ENCODE data around the gene TEP1. TPM values are rescaled to one million over a fixed set of nuclear protein-coding genes. Genes with fewer than 3 reads are reported as not detected.

Gene TEP1
- total and polyA plus RNA-seq, 2 experiments from 2014 or later: 10.7 to 29.4 TPM

DNA sequence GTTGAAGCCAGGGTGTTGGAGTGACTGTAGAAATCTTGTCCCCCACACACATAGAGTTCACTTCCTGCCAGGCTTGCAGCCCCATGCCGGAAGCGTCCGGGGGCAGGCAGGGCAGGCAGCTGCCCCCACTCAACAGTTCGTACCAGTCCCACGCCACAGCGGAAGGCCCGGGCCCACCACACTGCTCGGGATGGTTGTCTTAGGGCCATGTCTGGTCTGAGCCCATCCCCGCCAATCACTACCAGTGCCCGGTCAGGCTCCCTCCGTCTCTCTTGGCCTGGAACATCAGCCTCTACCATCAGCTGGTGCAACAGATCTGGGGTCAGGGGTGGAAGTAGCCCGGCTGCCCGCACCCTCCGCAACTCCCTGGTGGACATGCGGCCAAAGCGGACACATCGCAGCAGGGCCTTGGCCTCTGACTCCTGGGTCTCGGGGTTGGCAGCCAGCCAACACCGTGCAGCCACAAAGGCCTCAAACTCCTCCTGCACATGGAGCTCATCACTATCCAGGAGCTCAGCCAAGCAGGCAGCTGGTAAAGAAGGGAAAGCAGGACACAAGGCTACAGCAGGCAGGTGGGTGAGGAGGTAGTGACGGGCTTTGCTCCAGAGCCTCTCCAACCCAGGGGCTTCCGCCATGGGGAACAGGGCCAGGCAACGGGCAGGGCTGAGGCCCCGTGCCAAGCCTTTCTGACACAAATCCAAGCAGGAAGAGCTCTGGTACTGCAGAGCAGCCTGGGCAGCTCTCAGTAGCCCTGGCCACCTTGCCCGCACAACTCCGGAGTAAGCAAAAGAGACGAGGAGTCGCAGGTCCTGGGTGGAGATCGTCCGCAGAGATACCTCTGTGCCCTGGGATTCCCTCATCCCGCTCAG is 16.7 kb upstream of the TEP1 start:
- TF ChIP-seq EZH2phosphoT487 (IDR thresholded peaks at IDR 0.05; ENCODE audit: low read depth, severe bottlenecking, unreplicated experiment) (no peak), EZH2 (IDR thresholded peaks at IDR 0.05; ENCODE audit: borderline replicate concordance) (no peak), CTCF (IDR thresholded peaks at IDR 0.05; ENCODE audit: poor library complexity) (no peak)
- DNase-seq (ENCODE audit: low spot score): no peak
- no peaks in the 10 kb centered on the region for H3K9me2 ChIP-seq (replicated peaks; ENCODE audit: insufficient read depth)
- no peak overlapping the region for H3K4me3 ChIP-seq
- WGBS (ENCODE audit: low lambda C conversion rate, missing lambda C conversion rate): 94% methylated on average over 30 of the region's 30 CpGs
- H3K27ac ChIP-seq: no peak overlapping the region
- H3K36me3 ChIP-seq (replicated peaks; ENCODE audit: insufficient read depth, low read depth): no peaks in the 10 kb centered on the region
- H2AFZ ChIP-seq: no peak overlapping the region
- peaks cover 5% of the 10 kb centered on the region for H3K4me1 ChIP-seq (ENCODE audit: insufficient read depth)
- H3K4me2 ChIP-seq: no peak overlapping the region
- no peaks in the 10 kb centered on the region for H3K27me3 ChIP-seq
- no peaks in the 10 kb centered on the region for H3K79me2 ChIP-seq
- no peaks in the 10 kb centered on the region for H4K20me1 ChIP-seq (ENCODE audit: insufficient read depth, poor library complexity, severe bottlenecking)
- no peaks in the 10 kb centered on the region for H3K9me3 ChIP-seq (ENCODE audit: low read depth)

DNA sequence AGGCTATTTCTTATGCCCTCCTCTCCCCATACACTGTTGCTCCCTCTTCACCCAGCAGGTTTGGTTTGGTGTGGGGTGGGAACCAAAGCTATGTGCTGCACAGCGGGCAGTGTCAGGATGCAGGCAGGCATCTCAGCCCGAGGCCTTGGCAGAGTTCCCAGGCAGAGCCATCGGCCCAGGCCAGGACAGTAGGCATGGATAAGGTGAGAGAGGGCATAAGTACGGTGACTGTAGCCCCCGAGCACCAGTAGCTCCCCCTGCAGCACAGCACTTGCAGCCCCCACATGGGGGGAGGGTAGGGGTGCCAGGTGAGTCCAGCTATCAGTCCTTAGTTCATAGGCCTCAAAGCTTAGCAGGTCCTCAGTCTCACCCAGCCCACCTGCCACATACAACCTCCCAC is 15.5 kb upstream of the TEP1 start:
- no peaks in the 10 kb centered on the region for H3K27me3 ChIP-seq
- H3K9me3 ChIP-seq (ENCODE audit: low read depth): no peaks in the 10 kb centered on the region
- WGBS (ENCODE audit: low lambda C conversion rate, missing lambda C conversion rate): 77% methylated on average over 5 of the region's 5 CpGs
- H3K4me1 ChIP-seq (ENCODE audit: insufficient read depth): peaks cover 5% of the 10 kb centered on the region
- TF ChIP-seq EZH2 (IDR thresholded peaks at IDR 0.05; ENCODE audit: borderline replicate concordance): no peak
- no peak for TF ChIP-seq EZH2phosphoT487 (IDR thresholded peaks at IDR 0.05; ENCODE audit: low read depth, severe bottlenecking, unreplicated experiment)
- no peak for TF ChIP-seq CTCF (IDR thresholded peaks at IDR 0.05; ENCODE audit: poor library complexity)
- DNase-seq (ENCODE audit: low spot score): no peak
- H3K4me2 ChIP-seq: no peak overlapping the region
- H3K79me2 ChIP-seq: no peaks in the 10 kb centered on the region
- H2AFZ ChIP-seq: no peak overlapping the region
- H3K9me2 ChIP-seq (replicated peaks; ENCODE audit: insufficient read depth): no peaks in the 10 kb centered on the region
- H3K4me3 ChIP-seq: no peak overlapping the region
- no peaks in the 10 kb centered on the region for H4K20me1 ChIP-seq (ENCODE audit: insufficient read depth, poor library complexity, severe bottlenecking)
- H3K36me3 ChIP-seq (replicated peaks; ENCODE audit: insufficient read depth, low read depth): no peaks in the 10 kb centered on the region
- H3K27ac ChIP-seq: no peak overlapping the region

- no peak overlapping the region for H2AFZ ChIP-seq
- no peak for TF ChIP-seq EZH2phosphoT487 (IDR thresholded peaks at IDR 0.05; ENCODE audit: low read depth, severe bottlenecking, unreplicated experiment)
- TF ChIP-seq EZH2 (IDR thresholded peaks at IDR 0.05; ENCODE audit: borderline replicate concordance): no peak
- TF ChIP-seq CTCF (IDR thresholded peaks at IDR 0.05; ENCODE audit: poor library complexity): no peak
- peak overlapping the region; percentile 65 for H3K4me2 ChIP-seq
- no peaks in the 10 kb centered on the region for H3K36me3 ChIP-seq (replicated peaks; ENCODE audit: insufficient read depth, low read depth)
- H3K9me2 ChIP-seq (replicated peaks; ENCODE audit: insufficient read depth): no peaks in the 10 kb centered on the region
- no peaks in the 10 kb centered on the region for H3K9me3 ChIP-seq (ENCODE audit: low read depth)
- H4K20me1 ChIP-seq (ENCODE audit: insufficient read depth, poor library complexity, severe bottlenecking): no peaks in the 10 kb centered on the region
- 88% methylated on average over 5 of the region's 5 CpGs for WGBS (ENCODE audit: low lambda C conversion rate, missing lambda C conversion rate)
- no peaks in the 10 kb centered on the region for H3K79me2 ChIP-seq
- H3K27ac ChIP-seq: peak overlapping the region; percentile 85
- H3K4me3 ChIP-seq: no peak overlapping the region
- no peaks in the 10 kb centered on the region for H3K27me3 ChIP-seq
- no peak for DNase-seq (ENCODE audit: low spot score)
- H3K4me1 ChIP-seq (ENCODE audit: insufficient read depth): peaks cover 5% of the 10 kb centered on the region
Observed at GRCh38 chr14:20428010-20428365, 14.7 kb upstream of the TEP1 start.
